Measurements from ENCODE around the gene CXCR2.
"Not testable (repeated sequence)": the region's sequence is repeated elsewhere in the genome, so short reads cannot be mapped to it uniquely, and the experiment has no call there.

CXCR2 gene

DNA sequence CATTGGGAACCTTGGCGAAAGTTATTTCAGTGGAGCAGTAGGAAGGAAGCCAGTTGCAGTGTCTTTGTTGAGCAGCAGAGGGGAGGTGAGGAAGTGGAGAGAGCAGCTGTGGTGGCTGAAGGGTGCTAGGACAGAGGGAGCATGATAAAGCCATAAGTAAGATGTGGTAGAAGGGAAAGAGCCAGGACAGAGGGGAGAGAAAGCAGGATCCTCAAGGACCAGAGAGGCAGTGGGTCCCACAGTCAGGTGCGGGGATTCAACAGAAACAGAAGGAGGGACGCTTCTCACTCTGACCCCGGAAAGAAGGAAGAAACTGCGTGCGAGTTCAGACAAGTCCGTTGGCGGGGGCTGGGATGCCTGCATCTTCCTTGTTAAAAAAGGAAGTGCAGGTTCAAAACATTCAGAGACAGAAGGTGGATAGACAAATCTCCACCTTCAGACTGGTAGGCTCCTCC is at the start of gene CXCR2:
TSS of gene CXCR2 (plus strand) at position 403 of the 455 bp plus-strand sequence. CDS start 8,774 bp downstream, outside the sequence.
- DNase-seq: no peak

DNA sequence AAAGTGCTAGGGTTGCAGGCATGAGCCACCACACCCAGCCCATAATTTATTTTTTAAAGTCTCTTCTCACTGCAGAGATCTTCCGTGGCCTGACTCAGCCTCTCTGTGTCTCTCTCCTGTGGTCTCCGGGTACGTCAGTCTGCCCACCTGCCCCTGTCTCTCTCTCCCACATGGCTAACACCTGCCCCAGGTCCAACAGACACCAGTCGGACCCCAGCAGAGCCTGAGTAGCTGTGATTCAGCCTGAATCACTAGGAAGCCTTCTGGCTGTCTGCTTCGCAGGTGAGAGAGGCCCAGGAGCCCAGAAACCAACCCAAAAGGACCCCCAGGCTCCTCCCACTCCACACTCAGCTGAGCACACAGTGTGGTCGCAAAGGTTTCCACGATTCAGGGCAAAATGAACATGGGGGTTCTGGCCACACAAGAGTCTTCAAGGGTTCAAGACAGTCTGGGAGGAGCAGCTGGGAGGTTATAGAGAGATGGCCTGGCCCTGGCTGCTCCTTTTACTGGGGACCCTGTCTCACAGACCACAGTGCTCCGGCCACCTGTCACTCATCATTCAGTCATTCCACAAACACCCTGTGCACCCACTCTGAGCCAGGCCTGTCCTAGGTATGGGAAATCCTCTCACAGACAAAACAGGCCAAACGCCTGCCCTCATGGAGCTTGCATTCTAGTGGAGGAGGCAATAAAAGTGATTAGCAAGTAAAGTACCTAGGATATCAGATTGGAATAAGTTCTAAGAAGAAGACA is 48.2 kb upstream of the CXCR2 start:
- DNase-seq: no peak

DNA sequence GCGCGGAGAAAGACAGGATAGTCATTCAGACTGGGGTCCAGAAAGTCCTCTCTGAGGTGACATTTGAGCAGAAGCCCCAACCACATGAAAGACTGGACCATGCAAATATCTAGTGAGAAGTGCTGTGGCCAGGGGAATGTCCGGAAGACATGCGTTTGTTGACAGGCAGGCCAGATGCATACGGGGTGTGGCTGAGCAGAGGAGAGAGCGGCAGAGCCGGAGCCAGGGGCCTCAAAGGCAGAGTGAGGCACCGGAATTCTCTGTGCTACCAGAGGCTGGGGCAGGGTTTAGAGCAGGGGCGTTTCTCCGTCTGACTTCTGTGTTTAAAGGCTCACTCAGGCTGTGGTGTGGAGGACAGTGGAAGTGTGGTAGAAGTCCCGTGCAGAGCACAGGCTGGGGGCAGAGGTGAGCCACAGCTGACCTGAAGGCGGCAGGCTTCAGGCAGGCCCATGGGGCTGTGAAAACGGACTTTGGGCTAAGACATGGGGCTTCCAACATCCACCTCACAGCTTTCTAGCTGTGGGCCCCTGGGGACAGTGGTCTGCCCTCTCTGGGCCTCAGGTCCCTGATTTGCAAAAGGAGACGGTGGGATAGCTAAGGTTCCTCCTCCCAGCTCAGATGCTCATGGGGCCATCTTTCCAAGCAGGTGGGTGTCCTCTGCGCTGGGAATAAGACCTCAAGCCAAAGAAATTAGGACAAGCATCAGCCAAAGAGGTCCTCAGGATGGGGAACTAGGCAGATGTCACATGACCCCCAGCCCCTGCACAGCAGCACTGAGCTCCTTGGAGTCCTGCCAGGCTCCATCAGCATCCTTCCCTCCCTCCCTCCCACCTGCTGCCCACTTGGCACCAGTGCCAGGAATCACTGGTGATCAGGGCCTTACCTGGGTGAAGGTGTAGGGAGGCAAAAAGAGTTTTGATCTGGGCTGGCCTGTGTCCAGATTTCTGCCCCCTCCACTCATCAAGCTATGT is 45.6 kb upstream of the CXCR2 start:
- no peak for DNase-seq

DNA sequence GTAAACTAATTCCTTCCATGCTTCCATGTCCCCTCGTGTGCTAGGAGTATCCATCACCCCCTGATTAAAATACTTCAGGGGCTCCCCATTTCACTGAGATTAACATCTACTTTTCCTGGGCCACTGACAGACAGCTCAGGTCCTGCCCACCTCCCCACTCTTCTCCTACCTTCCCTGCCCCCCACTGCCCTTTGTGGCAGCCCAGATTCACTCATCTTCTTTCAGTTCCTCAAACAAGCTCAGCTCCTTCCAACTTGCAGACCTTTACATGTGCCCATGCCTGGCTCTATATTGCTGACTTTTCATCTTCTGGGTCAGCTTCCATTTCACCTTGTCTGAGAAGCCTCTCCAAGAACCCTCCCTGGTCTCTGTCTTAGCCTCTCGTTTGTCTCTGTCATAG is 44.8 kb upstream of the CXCR2 start:
- DNase-seq: no peak

DNA sequence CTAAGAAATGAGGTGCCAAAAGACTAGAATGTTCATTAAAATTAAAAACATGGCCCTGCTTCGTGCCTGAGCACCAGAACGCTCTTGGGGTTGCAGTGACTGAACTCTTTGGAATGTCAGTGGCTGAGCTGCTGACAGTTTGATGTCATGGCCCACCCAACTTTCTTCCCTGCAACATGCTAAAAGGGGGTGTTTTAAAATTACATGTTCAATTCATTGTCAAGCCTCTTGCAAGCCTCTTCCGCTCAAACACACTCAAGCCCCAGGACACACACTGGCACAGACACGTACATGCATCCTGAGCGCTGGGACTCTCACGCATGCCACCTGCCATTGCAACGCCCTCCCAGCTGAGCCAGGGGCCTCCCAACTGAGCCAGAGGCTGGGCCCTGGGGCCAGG is 44.1 kb upstream of the CXCR2 start:
- DNase-seq: no peak

DNA sequence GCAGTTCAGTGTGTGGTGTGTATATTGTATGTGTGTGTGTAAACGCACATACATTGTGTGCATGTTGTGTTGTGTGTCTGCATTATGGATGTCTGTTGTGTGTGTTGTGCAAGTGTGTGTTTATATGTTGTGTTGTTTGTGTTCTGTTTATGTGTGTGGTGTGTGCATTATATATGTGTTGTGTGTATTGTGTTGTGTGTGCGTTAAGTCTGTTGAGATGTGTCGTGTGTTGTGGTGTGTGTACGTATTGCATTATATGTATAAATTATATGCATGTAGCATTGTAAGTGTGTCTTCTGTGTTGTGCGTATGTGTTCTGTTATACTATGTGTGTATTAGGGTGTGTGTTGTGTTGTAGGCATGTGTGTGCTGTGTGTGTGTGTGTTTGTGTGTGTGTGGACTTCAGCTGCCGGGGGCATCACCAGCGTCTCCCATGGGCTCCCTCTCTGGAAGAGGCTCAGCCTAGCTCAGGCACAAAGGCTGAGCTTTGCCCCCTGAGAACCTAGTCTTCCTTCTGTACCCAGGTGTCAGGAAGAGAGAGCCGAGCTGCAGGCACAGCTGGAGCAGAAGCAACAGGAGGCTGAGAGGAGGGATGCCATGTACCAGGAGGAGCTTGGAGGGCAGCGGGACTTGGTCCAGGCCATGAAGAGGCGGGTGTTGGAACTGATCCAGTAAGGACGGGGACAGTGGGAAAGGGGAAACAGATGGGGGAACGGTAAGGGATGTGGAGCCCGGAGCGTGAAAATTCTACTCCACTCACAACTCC is 43.1 kb upstream of the CXCR2 start:
- no peak for DNase-seq

DNA sequence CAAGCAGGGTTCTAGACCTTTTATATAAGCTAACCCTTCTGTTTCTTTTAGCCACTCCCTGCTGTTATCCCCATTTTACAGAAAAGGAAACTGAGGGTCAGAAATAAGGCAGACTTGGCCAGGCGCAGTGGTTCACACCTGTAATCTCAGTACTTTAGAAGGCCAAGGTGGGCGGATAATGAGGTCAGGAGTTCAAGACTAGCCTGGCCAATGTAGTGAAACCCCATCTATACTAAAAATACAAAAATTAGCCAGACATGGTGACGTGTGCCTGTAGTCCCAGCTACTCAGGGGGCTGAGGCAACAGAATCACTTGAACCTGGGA is 42.5 kb upstream of the CXCR2 start:
- no peak for DNase-seq

DNA sequence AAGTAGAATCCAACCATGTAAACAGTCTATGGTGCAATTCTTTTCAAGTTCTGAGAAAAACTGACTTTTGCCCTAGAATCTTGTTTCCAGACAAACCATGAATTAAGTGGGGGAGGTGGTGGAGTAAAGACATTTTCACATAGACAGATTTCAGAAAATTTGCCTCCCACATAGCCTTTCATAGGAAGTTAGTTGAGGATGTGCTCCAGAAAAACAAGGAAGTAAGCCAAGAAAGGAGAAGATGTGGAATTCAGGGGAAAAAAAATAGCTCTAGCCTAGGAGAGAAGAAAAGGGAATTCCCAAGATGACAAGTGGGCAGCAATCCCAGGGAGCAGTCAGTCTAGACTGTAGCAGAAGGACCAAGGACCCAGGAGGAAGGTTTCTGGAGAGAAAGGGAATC is 39.4 kb upstream of the CXCR2 start:
- DNase-seq: no peak

DNA sequence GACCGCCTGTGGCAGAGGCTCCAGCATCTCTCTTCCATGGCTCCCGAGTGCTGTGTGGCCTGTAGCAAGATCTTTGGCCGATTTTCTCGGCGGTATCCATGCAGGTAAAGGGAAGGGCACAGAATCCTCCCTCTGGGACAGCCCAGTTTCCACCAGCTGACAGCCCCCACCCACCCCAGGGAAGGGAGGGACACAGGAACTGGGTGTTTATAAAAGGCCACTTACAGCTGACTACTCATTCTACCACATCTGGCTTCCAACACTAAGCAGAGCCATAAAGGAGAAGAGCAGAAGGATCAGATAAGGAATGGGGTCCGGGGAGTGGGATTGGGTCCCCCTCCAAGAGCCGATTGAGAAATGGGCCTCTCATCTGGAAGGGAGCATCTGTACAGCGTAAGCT is 36.6 kb upstream of the CXCR2 start:
- no peak for DNase-seq

DNA sequence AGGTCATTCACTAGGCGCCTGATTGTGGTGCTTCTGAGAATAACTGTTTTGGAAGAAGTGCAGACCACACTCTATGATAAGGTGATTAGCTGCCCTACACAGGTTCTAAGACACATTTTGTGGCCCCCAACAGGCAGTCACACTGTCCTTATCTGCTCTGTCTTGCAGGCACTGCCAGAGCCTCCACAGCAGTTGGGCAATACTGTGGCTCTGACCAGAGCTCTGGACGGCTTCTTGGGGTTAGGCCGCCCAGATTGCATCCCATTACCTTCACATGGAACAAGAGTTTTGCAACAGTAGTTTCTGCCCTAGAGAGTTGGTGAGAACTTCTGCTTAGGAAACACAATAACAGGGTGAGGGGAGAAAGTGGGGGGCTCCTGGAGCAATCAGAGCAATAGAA is 34.1 kb upstream of the CXCR2 start:
- no peak for DNase-seq

DNA sequence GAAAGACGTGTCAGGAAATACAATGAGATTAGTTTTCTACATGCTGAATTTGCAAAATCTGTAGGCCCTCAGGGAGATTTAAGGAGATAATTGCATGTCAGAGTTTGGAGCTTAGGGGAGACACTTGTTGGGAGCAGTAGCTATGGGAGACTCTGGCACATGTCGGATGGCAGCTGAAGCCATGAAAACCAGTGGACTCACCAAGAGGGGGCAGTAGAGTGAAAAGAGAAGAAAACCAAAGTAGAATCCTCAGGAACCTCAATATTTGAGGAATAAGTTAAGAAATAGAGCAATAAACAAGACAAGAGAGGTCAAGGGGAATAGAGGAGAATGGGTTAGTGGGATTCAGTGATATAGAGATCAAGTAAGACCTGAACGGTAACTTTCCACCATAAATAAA is 31.9 kb upstream of the CXCR2 start:
- peak in 1 of 2 experiments; percentile 11 for DNase-seq

DNA sequence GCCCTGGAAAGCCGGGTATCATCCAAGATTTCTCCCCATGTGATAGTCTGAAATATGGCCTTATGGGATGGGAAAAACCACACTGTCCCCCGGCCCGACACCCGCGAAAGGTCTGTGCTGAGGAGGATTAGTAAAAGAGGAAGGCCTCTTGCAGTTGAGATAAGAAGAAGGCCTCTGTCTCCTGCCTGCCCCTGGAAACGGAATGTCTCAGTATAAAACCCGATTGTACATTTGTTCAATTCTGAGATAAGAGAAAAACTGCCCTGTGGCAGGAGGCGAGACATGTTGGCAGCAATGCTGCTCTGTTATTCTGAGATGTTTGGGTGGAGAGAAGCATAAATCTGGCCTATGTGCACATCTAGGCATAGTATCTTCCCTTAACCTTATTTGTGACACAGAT is 30.0 kb upstream of the CXCR2 start:
- DNase-seq: no peak

DNA sequence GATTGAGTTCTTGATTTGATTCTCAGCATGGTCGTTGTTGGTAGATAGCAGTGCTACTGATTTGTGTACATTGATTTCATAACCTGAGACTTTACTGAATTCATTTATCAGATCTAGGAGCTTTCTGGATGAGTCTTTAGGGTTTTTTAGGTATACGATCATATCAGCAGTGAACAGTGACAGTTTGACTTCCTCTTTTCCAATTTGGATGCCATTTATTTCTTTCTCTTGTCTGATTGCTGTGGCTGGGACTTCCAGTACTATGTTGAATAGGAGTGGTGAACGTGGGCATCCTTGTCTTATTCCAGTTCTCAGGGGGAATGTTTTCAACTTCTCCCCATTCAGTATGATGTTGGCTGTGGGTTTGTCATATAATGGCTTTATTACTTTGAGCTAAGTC is 27.9 kb upstream of the CXCR2 start:
- DNase-seq: no peak

DNA sequence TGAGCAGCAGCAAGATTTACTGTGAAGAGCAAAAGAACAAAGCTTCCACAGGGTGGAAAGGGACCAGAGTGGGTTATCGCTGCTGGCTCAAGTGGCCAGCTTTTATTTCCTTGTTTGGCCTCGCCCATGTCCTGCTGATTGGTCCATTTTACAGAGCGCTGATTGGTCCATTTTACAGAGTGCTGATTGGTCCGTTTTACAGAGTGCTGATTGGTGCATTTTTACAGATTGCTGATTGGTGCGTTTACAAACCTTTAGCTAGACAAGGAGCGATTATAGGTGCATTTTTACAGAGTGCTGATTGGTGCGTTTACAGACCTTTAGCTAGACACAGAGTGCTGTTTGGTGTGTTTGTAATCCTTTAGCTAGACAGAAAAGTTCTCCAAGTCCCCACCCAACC is 17.0 kb upstream of the CXCR2 start:
- not testable (repeated sequence) for DNase-seq

DNA sequence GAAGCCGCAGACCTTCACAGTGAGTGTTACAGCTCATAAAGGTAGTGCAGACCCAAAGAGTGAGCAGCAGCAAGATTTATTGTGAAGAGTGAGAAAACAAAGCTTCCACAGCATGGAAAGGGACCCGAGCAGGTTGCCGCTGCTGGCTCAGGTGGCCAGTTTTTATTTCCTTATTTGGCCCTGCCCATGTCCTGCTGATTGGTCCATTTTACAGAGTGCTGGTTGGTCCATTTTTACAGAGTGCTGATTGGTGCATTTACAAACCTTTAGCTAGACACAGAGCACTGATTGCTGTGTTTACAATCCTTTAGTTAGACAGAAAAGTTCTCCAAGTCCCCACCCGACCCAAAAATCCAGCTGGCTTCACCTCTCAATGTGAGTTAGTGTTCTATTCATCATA is 4.0 kb upstream of the CXCR2 start:
- DNase-seq: not testable (repeated sequence)

DNA sequence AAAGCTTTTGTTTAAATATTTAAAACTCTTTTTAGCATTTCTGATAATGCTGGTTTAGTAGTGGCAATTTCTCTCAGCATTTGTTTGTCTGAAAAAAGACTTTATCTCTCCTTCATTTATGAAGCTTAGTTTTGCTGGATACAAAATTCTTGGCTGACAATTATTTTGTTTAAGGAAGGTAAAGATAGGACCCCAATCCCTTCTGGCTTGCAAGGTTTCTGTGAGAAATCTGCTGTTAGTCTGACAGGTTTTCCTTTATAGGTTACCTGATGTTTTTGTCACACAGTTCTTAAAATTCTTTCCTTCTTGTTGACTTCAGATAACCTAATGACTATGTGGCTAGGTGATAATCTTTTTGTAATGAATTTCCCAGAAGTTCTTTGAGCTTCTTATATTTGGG is 3.5 kb upstream of the CXCR2 start:
- not testable (repeated sequence) for DNase-seq

DNA sequence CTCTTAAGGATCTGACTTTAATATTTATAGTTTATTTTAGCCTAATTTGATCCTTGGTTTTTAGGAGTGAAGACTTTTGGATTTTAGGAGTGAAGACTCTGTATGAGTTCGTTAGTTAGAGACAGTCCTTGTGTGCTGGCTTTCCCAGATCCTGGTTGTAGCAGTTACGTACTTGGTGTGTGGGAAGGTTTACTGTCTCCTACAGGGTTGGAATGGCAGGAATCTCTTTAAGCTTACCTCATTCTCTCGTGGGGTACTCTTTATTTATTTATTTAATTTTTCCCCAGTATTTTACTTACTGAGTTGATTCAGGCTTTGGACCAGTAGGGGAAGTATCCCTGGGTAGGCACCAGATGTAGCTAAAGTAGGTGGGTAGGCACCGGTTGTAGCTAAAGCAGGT is 1.8 kb upstream of the CXCR2 start:
- DNase-seq: no peak

DNA sequence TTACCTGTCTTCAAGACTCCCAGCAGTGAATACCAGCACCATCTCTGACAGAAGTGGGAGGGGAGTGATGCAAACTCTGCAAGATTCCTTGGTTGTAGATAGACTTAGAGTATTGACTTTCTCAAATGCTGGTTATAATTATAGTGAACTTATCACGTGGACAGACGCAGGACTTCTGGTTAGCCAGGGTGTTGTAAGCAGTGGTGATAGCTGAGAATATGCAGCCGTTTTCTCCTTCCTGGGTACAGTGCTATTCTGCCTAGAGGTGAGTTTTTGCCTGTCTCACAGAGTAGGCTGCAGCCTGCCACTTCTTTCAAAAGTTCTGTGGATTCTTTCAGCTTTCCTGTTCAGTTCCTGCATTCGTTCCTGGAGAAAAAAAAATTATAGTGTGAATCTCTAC is 733 bp upstream of the CXCR2 start:
- DNase-seq: no peak

DNA sequence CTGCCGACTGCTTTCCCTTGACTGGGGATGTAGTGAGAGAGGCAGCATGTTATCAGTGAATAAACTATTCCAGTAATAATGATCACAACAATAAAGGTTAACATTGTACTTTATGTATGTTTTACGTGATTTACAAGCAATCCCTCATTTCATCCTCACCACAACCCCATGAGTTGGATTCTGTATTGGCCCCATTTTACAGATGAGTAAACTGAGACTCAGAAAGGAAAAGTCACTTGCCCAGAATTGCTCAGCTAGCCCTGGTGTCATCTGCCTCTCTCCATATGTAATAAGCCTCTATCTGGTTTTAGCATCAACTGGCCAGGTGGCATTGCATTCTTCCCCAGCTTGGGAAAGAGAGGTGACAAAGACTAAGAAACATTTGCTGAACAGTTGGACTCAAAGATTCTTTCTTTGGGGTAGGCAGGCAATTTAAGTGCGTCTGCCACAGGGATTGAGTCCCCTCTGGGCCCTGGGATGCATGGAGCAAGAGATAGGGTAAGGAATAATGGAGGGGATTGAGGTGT is 2.2 kb downstream of the CXCR2 start:
- DNase-seq: no peak

DNA sequence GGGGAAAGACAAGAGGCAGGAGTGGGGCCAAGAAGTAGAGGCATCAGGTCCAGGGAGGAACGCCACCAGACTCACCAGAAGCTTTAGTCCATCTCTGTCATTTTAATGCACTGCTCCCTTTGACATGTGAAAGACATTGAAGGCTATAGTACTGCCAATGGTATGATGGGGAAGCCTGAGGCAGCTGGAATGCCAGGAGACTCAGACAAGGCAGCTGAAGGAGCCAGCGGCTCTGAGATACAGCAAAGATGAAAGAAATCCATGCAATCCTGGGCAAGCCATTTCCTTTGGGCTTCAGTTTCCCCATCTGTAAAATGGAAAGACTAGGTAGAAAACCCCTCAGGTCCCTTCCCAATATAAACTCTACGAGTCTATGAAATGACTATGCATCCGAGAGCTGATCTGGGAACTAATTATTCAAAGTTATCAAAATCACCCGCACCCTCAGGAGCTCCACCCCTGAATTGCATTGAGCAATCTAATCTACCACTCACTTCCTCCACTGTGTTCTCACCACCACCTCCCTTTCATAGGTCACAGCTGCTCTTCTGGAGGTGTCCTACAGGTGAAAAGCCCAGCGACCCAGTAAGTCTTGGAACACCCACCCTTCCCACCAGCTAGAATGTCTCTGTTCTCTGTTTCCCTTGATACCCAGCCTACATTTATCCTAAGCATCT is 3.1 kb downstream of the CXCR2 start:
- DNase-seq: no peak

DNA sequence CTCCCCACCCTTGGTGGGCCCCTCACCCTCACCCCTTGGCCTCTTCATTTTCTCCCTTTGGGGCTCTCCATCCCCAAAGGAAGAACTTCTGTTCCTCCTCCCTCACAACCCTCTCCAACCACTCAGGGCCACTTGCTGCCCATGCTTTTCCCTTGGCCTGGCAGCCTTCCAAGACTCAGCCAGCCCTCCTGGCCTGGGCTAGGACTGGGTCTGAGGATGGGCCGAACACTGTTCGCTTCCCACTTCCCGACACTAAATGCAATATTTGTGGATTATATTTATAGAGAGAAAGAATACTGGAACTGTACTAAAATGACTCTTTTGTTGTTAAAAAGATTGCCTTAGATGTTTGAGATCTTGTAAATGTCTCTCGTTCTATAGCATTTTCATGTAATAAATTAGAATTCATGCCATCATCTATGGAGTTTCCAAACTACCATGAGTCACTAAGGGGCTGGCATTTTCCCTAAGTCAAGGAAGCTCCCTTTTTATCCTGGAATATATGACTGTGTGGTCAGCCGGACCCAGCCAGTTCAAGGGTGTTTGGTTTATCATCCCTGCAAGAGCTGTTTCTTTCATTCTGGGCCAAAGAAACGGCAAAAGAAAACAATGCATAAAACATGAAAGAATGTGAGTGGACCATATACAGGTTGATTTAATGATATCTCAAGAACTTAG is 3.8 kb downstream of the CXCR2 start:
- DNase-seq: no peak

DNA sequence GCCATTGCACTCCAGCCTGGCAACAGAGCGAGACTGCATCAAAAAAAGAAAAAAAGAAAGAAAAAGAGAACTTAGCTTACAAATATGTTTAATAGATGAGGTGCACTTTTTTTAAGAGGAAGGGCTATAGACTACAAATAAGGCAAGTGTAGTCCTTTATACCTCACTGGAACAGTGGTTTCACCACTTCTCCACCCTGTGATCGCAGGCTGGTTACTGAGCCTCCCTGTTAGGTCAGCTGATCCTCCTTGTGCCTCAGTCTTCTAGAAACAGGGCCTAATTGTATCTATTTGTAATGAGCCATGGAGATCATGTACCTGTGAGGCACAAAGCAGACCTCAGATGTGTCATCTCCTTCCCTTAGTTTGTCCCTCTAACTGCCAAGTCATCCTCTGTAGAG is 4.5 kb downstream of the CXCR2 start:
- DNase-seq: no peak

All from NCI-H1930 (cell line).